COLO829 (cell line): ENCODE results near the gene CFAP74.

ENCODE experiments used
- DNase-seq: peaks from one replicate; pipeline ENCODE4 v3.0.0; 2012; ENCODE audit warnings: low spot score

The CFAP74 gene

GRCh38 chr1:1967879-1968278 is 35.7 kb downstream of the CFAP74 start:
- DNase-seq, result no peak

GRCh38 chr1:1967151-1967550 is 36.4 kb downstream of the CFAP74 start:
- no peak for DNase-seq

GRCh38 chr1:1966071-1966740 is 37.4 kb downstream of the CFAP74 start:
- DNase-seq, result no peak

GRCh38 chr1:1965546-1965945 is 38.0 kb downstream of the CFAP74 start:
- DNase-seq, result no peak

- no peak for DNase-seq
These were observed 38.8 kb downstream of the CFAP74 start for GRCh38 chr1:1964811-1965210.

GRCh38 chr1:1963570-1963969 is 40.0 kb downstream of the CFAP74 start:
- no peak for DNase-seq

GRCh38 chr1:1962752-1963151 is 40.8 kb downstream of the CFAP74 start:
- DNase-seq, result no peak

GRCh38 chr1:1960480-1961196 is 42.9 kb downstream of the CFAP74 start:
- no peak for DNase-seq

- peak; percentile 83 for DNase-seq
These were observed 43.6 kb downstream of the CFAP74 start for GRCh38 chr1:1959840-1960479.

GRCh38 chr1:1959459-1959839 is 44.1 kb downstream of the CFAP74 start:
- DNase-seq, result no peak

GRCh38 chr1:1958071-1958541 is 45.5 kb downstream of the CFAP74 start:
- DNase-seq, result no peak

GRCh38 chr1:1957533-1957961 is 46.0 kb downstream of the CFAP74 start:
- DNase-seq, result no peak

- no peak for DNase-seq
These were observed 46.7 kb downstream of the CFAP74 start for GRCh38 chr1:1956586-1957532.

- no peak for DNase-seq
These were observed 47.5 kb downstream of the CFAP74 start for GRCh38 chr1:1956101-1956500.

GRCh38 chr1:1955621-1956094 is 47.9 kb downstream of the CFAP74 start:
- no peak for DNase-seq

- DNase-seq, result no peak
These were observed 48.6 kb downstream of the CFAP74 start for GRCh38 chr1:1954831-1955441.

- DNase-seq, result no peak
These were observed 49.6 kb downstream of the CFAP74 start for GRCh38 chr1:1954015-1954414.

- DNase-seq, result no peak
These were observed 52.6 kb downstream of the CFAP74 start for GRCh38 chr1:1950940-1951339.

GRCh38 chr1:1948783-1949182 is 54.8 kb downstream of the CFAP74 start:
- DNase-seq, result no peak

- DNase-seq, result no peak
These were observed 56.1 kb downstream of the CFAP74 start for GRCh38 chr1:1947493-1947892.

- no peak for DNase-seq
These were observed 57.0 kb downstream of the CFAP74 start for GRCh38 chr1:1946540-1946939.
